Effector CD4-positive, alpha-beta T cell (primary cell): ENCODE results near the gene OTOG.

ENCODE experiments used
- DNase-seq: peaks from one replicate; pipeline ENCODE4 v3.0.0-alpha.2; 2020

OTOG gene

GRCh38 chr11:17591293-17591692 is 44.2 kb downstream of the OTOG start:
- DNase-seq, result no peak

DNA sequence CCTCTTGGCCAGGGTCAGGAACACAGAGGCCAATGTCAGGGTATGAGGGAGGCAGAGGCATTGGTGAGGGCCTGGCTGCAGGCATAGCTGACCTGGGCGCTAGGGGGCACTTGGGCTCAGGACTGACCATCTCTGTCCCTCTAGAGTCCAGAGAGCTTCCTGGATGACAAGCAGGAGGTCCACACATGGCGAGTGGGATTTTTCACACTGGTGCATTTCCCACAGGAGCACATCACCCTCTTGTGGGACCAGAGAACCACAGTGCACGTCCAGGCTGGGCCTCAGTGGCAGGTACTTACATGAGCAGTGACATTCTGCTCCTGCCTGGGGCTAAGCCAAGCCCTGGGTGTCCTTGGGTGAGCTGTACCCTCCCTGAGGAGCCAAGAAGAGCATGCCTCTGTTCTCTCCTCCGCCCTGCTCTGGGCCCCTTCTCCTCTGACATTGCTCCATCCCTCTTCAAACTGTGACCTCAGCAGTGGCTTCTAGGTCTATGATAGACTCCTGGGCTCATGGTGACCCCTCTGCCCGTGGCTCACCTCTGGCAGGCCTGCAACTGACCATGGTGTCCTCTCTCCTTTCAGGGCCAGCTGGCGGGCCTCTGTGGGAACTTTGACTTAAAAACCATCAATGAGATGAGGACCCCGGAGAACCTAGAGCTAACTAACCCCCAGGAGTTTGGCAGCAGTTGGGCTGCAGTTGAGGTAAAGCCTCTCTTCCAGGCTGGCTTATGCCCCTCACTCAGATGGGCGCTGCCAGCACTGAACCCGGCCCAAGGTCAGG is 46.6 kb downstream of the OTOG start:
- DNase-seq, result no peak

GRCh38 chr11:17594686-17595192 is 47.7 kb downstream of the OTOG start:
- no peak for DNase-seq

DNA sequence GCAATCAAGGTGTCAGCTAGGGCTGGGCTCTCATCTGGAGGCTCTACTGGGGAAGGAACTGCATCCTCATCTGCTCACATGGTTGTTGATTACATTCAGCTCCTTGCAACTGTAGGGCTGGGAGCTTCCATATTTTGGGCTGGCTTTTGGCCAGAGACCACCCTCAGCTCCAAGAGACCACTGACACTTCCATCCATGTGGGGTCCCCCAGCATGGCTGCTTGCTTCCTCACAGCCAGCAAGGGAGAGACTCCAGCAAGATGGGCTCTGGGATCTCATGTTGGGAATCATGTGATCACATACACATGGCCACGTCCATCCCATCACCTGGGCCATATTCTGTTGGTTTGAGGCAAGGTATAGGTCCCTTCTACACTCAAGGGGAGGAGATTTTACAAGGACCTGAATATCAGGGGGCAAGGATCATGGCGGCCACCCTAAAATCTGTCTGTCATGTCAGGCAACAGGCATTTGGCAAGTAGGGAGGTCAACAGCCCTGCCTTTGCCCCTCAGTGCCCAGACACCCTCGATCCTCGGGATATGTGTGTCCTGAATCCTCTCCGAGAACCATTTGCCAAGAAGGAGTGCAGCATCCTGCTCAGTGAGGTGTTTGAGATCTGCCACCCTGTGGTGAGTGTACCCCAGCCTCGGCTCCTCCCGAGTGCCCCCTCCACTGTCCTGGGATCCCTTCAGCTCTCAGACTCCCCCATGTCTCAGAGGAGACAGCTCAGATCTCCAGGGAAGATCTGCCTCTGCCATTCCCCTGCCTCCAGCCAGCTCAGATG is 48.7 kb downstream of the OTOG start:
- DNase-seq, result no peak

DNA sequence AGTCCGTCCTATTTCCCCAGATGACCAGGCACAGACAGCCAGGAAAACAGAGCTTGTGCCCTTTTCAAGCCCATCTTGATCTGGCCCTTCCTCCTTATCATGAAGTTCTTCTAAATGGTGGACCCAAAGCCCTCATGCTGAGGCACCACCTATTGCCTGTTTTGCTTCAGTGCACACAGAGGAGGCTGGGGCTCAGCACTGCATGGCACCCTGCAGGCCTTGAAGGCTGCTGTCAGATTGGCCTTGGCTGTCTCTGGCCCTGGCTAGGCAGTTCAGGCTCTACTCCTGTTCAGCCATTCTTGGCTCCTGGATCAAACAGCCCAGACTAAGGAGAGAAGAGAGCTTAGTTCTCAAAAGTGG is 49.2 kb downstream of the OTOG start:
- no peak for DNase-seq

DNA sequence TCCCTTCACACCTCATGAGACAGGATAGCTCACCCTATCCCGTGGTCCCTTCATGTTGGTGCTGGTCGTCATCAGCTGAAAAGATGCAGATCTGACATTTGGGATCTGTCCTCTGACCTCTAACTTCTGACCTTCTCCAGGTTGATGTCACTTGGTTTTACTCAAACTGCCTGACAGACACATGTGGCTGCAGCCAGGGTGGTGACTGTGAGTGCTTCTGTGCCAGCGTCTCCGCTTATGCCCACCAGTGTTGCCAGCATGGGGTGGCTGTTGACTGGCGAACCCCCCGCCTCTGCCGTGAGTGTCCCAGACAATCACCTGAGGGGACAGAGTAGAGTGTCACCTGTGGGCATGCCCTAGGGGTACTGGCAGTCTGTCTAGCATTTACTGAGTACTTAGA is 49.7 kb downstream of the OTOG start:
- no peak for DNase-seq

- DNase-seq, result no peak
These were observed 50.7 kb downstream of the OTOG start for GRCh38 chr11:17597770-17598169.

GRCh38 chr11:17598700-17599459 is 51.8 kb downstream of the OTOG start:
- DNase-seq, result peak; percentile 52

DNA sequence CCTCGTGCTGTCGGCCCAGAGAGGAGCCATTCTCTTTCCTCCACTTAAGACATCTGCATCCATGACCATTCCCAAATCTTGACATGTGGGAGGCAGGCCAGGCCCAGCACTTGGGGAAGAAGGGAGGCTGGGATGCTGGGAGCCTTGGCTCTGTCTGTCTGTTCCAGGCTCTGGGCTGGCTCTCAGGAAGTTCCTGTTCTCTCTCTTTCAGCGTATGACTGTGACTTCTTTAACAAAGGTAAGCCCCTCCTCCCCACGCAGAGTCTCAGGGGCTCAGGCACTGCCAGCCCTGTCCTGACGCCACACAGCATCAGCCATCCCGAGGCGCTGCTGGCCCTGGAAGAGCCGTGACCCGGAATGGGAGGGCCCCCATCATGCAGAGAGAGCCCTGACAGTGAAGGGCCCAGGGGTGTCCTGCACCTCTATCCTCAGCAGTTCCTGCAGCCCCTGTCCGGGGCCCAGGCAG is 52.4 kb downstream of the OTOG start:
- no peak for DNase-seq

DNA sequence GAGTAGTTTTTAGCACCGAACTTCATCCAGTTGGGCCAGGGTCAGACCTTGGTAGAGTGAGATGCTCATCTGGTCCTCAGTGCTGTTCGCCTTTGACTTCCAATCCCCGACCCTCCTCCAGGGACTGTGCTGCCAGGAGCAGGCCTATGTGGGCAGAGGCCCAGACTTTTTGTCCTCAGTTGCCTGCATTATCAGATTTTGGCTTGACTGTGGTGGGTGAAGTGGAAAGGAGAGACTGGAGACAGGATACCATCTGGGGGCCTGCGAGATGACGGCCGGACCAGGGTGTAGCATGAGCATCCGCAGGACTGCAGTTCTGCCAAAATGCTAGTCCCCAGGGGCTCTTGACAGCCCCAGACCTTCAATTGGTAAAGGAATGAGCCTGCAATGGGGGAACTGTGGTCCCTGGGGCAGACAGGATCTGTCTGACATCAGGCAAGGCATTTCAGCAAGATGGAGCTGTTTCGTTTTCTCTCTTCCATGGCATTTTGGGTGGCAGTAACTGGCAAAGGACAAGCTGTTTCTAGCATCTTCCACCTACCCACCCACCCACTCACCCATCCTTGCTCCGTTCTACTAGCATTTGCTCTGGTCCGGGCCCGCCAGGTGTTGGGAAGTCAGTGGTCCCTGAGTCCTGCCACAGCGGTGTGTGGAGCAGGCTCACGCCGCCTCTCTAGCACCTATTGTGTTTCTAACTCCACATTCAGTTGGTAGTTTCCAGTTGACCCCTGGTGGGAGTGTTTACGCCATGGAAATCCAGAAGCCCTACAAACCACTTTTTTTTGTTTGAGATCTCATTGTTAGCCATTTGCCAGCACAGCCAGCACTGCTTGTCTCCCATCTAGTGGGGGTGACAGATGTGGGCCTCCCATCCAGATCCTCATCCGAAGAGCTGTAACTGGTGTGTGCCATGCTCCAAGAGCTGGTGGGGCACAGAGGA is 53.5 kb downstream of the OTOG start:
- no peak for DNase-seq

GRCh38 chr11:17601256-17601671 is 54.2 kb downstream of the OTOG start:
- no peak for DNase-seq

- no peak for DNase-seq
These were observed 54.6 kb downstream of the OTOG start for GRCh38 chr11:17601676-17602075.

DNA sequence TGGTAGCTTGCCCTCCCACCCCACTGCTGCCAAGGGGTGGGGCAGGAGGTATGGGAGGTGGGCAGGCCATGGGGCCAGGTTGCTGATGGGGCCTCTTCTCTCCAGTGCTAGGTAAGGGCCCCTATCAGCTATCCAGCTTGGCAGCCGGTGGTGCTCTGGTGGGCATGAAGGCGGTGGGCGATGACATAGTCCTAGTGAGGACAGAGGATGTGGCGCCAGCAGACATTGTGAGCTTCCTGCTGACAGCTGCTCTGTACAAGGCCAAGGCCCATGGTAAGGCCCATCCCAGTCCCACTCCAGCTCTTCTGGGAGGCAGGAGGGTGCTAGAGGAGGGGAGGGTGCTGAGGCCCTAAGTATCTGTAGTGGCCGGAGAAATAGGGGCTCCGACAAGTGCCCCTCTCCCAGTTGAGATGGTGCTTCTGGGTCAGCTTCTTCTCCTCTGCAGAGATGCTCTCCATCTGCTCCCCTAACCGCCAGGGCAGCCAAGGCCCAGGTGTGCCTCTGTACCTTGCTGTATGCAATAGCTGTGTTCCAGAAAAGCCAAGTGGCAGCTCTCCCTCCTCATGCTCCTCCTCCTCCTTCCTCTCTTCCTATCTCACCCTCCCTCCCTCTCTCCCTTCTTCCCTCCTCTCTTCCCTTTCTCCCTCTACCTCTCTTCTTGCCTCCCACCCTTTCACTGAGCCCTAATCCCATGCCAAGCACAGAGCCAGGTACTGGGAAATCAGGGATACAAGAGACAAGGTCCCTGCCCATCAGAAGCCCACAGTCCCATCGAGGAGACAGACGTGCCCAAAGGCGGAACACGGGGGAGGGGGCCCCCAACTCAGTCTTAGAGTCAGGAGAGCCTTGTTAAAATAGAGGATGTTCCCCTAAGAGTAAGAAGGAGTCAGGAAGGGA is 55.3 kb downstream of the OTOG start:
- DNase-seq, result no peak

DNA sequence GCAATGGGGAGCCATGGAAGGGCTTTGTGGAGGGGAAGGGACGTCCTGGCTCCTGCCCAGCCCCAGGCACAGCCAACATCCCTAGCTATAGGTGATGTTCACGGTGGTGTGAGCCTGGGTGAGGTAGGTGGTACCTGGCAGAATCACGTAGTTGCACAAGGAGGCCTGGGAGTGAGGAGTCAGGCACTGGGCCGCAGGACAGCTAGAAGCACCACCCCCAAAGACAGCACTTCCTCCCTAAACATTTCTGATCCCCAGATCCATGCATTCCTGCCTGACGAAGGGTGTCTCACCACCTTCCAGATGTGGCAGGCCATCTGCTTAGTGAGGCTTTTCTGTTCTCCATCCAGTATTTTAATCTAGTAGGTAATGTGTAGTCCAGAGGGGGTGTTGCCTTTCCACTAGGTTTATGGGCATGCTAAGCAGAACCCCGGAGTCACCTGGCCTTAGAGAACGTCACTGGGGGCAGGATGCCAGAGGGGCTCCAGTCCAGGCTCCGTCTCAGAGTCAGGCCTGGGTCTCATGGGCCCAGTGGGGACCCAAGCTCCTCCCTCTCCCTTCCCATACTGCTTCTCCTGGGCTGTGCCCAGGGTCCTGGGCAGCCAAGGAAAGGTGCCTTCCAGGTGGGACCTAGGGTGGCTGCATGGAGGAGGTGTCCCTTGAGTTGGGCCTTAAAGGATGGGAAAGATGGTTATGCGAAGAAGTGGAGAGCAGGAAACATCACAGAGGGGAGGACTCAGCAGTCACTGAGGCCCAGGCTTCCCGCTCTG is 56.2 kb downstream of the OTOG start:
- DNase-seq, result no peak

DNA sequence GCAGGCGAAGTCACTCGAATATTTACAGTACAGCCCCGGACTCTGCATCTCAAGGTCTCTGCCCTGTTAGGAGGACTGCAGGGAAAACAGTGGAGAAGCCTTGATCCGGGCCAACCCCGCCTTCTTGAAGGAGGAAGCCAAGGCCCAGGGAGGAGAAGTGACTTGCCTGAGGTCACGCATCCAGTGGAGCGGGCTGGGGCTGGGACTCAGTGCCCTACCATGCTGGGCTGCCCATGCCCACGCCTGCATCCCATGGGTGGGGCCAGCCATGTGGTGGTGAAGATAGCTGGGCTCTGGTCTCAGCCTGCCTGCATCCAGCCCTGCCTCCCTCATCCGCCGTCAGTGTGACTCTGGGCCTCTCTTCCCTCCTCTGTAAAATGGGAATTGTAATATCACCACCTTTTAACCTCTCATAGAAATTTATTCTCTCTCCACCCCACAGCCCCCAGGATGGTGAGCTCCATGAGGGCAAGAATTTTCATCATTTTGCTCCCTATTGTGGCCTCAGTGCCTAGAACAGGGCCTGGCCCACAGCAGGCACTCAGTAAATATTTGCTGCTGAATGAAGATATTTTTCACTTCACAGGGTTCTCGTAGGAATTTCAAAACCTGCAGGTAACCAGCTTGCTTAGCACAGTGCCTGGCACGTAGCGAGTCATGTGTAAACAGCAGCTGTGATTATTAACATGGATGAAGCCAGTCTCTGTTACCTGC is 57.3 kb downstream of the OTOG start:
- DNase-seq, result no peak

DNA sequence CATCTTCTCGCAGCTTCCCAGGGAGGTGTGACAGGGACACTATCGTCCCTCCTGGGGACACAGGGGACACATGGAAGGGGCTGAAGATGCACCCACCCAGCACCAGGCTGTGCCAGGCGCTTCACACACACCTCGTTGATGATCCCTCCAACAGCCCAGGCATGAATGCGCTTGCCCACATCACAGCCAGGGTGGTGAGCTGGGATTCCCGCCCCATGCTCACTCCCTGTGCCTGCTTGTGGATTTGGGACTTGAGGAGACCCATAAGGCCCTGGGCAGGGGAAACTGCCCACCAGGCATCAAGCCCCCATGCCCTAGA is 57.8 kb downstream of the OTOG start:
- DNase-seq, result no peak

DNA sequence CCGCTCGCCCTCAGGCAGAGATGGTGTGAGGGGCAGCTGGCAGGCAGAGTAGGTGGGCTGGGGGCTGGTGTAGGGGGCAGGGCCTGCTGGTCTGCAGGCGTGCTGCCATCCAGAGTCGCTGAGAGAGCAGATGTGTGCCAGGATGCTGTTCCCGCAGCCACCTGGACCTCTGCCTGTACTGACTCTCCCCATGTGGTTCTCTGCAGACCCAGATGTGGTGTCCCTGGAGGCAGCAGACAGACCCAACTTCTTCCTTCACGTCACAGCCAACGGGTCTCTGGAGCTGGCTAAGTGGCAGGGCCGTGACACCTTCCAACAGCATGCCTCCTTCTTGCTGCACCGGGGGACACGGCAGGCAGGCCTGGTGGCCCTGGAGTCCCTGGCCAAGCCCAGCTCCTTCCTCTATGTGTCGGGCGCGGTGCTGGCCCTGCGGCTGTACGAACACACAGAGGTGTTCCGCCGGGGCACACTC is 58.6 kb downstream of the OTOG start:
- no peak for DNase-seq

- DNase-seq, result no peak
These were observed 59.4 kb downstream of the OTOG start for GRCh38 chr11:17606233-17607082.

DNA sequence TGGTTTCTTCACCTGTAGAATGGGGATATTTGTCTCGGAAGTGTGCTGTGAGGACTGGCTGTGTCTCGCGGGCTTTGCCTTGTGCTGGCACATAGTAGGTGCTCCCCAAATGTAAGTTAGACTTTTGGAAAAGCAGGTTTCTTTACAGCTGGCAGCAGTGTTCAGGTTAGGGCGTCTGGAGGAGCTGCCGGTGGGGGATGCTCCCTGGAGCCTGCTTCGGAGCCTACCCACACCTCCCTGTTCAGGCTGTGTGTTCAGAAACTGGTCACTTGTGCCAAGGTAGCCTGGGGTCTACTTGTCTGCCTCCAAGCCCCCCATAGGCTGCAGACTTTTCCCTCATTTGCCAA is 60.0 kb downstream of the OTOG start:
- no peak for DNase-seq
